Measurements from ENCODE around the gene UROD. TPM values are rescaled to one million over a fixed set of nuclear protein-coding genes. Genes with fewer than 3 reads are reported as not detected.
A peak's percentile ranks its signal among the peaks of the same experiment; 100 is the strongest.

Gene UROD
- 85.8 and 89.3 TPM in 2 replicates for total RNA-seq (2021)
- Bru-seq, nascent RNA: percentile 77 among the genes with signal in this experiment
- percentile 80 among the genes with signal in this experiment for BruChase-seq, experiment 1, labeled RNA remaining after a 2-hour chase
- BruChase-seq, experiment 2, labeled RNA remaining after a 6-hour chase: percentile 84 among the genes with signal in this experiment
- long read RNA-seq, transcript UROD-201 (10 exons, 1,300 nt): major isoform, 184 of 279 reads
- long read RNA-seq, partial matches to known transcripts: 8 of 279 reads
- long read RNA-seq, other reads (novel, unspliced or antisense): 86 of 279 reads

DNA sequence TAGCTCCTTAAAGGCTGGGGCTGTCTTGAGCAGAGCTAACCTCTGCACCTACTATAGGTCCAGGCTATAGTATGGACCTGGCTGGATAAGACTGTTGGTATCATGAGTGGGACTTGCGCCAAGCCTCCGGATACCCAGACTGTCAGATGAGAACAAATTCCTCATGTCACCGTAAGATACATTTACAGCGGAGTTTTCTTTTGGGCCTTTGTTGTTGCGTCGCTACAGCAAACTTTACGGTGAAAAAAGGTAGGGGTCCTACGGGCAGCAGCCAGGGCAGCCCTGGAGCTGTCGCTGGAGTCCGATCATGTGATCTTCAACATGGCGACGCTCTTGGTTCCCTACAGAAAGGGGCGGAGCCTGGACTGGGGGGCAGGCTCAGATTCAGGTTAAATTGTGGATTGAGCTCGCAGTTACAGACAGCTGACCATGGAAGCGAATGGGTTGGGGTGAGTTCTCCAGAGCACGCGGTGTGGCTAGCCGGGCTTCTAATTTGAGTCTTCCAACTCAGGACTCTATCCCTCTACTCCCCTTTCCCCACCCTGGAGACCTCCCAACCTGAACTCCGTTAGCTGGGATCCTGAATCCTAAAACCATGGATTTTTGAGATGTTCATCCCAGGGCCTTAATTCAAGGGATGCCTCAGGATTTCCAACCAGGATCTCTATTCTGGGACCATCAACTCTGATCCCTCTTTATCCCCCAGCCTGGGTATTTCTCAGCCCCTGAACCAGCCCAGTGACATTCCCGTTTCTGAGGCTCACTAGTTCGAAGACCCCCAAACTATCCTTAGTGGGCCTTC, at the start of gene UROD:
Gene UROD, plus strand, starts transcription at position 418 of the 802 bp plus-strand sequence. Its CDS starts 12 bp downstream, at position 430.
- Histone ChIP-seq H3K36me3 (ENCODE audit: insufficient read depth, low read length, poor library complexity, severe bottlenecking) (peaks cover 6% of the 10 kb centered on the region), H3K27me3 (replicated peaks; ENCODE audit: insufficient read depth, low read depth, low read length, poor library complexity) (no peaks in the 10 kb centered on the region), H3K27ac (ENCODE audit: low read depth, low read length, poor library complexity, severe bottlenecking) (peak within 1 kb of the TSS; percentile 68), H3K4me1 (ENCODE audit: insufficient read depth, low read length, poor library complexity, severe bottlenecking) (peaks cover 10% of the 10 kb centered on the region), H3K9me3 (ENCODE audit: low read depth, low read length, poor library complexity, severe bottlenecking) (no peaks in the 10 kb centered on the region), H3K4me3 (ENCODE audit: low read depth, low read length, poor library complexity, severe bottlenecking) (peak within 1 kb of the TSS; percentile 85)
- CTCF ChIA-PET: interaction anchor here (1.1 to 1.5 kb wide), 2 partner anchors 288 to 291 kb away, joined by 5 to 12 read pairs; no protein-coding TSS in a partner anchor
- TF ChIP-seq EZH2 (IDR thresholded peaks at IDR 0.05; ENCODE audit: borderline replicate concordance, low read depth, low read length, poor library complexity, severe bottlenecking): no peak
- no peak for TF ChIP-seq CTCF (conservative IDR thresholded peaks at IDR 0.05; ENCODE audit: low read depth, low read length)
- intact Hi-C loops (cut with micrococcal nuclease; ENCODE audit: unreplicated experiment): loop anchor here (2.0 to 10.0 kb wide), 5 partner anchors 169 to 563 kb away; partner anchors contain the start of genes BEST4, PTCH2, RNU5D-1 and ZSWIM5
- peak; percentile 97 for DNase-seq (ENCODE audit: low spot score)
- BruUV-seq (replicated peaks): TSS peak; percentile 66
- POLR2A ChIA-PET (ENCODE audit: low non-redundant PET): interaction anchor here (0.6 to 0.9 kb wide), 4 partner anchors 100 to 1105 kb away, joined by 3 to 5 read pairs (median 4); partner anchors contain the start of genes RPS8 and ZSWIM5

GRCh38 chr1:44962729-44963128, 49.3 kb upstream of the UROD start:
- Histone ChIP-seq H3K4me3 (ENCODE audit: low read depth, low read length, poor library complexity, severe bottlenecking) (no peak overlapping the region), H3K27me3 (replicated peaks; ENCODE audit: insufficient read depth, low read depth, low read length, poor library complexity) (no peaks in the 10 kb centered on the region), H3K27ac (ENCODE audit: low read depth, low read length, poor library complexity, severe bottlenecking) (no peak overlapping the region), H3K4me1 (ENCODE audit: insufficient read depth, low read length, poor library complexity, severe bottlenecking) (no peaks in the 10 kb centered on the region), H3K9me3 (ENCODE audit: low read depth, low read length, poor library complexity, severe bottlenecking) (no peaks in the 10 kb centered on the region), H3K36me3 (ENCODE audit: insufficient read depth, low read length, poor library complexity, severe bottlenecking) (no peaks in the 10 kb centered on the region)
- CTCF ChIA-PET: no interaction called here
- intact Hi-C loops (cut with micrococcal nuclease; ENCODE audit: unreplicated experiment): no loop called here
- POLR2A ChIA-PET (ENCODE audit: low non-redundant PET): no interaction called here
- TF ChIP-seq EZH2 (IDR thresholded peaks at IDR 0.05; ENCODE audit: borderline replicate concordance, low read depth, low read length, poor library complexity, severe bottlenecking) (no peak), CTCF (conservative IDR thresholded peaks at IDR 0.05; ENCODE audit: low read depth, low read length) (no peak)
- no peak for DNase-seq (ENCODE audit: low spot score)
- no TSS peak for BruUV-seq (replicated peaks)

DNA sequence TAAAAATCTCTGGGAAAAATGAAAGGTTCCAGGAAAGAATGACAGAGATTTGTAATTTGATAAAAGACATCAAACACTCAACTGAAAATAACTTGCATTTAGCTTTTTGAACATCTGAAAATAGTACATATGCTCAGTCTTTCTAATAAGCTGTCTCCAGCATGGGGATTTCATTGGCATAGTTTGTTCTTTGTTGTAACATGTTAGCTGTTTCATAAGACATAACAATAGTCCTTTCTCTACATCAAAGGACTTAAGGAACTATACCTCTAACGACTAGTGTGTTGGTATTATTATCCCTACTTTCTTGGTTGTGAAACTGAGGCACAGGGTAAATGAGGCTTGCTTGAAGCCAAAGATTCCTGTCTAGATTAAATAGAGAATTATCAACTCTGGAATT, 47.7 kb upstream of the UROD start:
- H3K36me3 ChIP-seq (ENCODE audit: insufficient read depth, low read length, poor library complexity, severe bottlenecking): no peaks in the 10 kb centered on the region
- CTCF ChIA-PET: no interaction called here
- intact Hi-C loops (cut with micrococcal nuclease; ENCODE audit: unreplicated experiment): no loop called here
- no peaks in the 10 kb centered on the region for H3K9me3 ChIP-seq (ENCODE audit: low read depth, low read length, poor library complexity, severe bottlenecking)
- no peak overlapping the region for H3K4me3 ChIP-seq (ENCODE audit: low read depth, low read length, poor library complexity, severe bottlenecking)
- BruUV-seq (replicated peaks): no TSS peak
- TF ChIP-seq EZH2 (IDR thresholded peaks at IDR 0.05; ENCODE audit: borderline replicate concordance, low read depth, low read length, poor library complexity, severe bottlenecking): no peak
- TF ChIP-seq CTCF (conservative IDR thresholded peaks at IDR 0.05; ENCODE audit: low read depth, low read length): no peak
- POLR2A ChIA-PET (ENCODE audit: low non-redundant PET): no interaction called here
- DNase-seq (ENCODE audit: low spot score): no peak
- no peaks in the 10 kb centered on the region for H3K4me1 ChIP-seq (ENCODE audit: insufficient read depth, low read length, poor library complexity, severe bottlenecking)
- no peaks in the 10 kb centered on the region for H3K27me3 ChIP-seq (replicated peaks; ENCODE audit: insufficient read depth, low read depth, low read length, poor library complexity)
- no peak overlapping the region for H3K27ac ChIP-seq (ENCODE audit: low read depth, low read length, poor library complexity, severe bottlenecking)

All from A673 (cell line).